ENCODE measurements around the gene UCP2.

Gene UCP2

GRCh38 chr11:74009675-74010305 is 27.1 kb upstream of the UCP2 start:
- no peak for DNase-seq

GRCh38 chr11:74009230-74009547 is 26.5 kb upstream of the UCP2 start:
- no peak for DNase-seq

DNA sequence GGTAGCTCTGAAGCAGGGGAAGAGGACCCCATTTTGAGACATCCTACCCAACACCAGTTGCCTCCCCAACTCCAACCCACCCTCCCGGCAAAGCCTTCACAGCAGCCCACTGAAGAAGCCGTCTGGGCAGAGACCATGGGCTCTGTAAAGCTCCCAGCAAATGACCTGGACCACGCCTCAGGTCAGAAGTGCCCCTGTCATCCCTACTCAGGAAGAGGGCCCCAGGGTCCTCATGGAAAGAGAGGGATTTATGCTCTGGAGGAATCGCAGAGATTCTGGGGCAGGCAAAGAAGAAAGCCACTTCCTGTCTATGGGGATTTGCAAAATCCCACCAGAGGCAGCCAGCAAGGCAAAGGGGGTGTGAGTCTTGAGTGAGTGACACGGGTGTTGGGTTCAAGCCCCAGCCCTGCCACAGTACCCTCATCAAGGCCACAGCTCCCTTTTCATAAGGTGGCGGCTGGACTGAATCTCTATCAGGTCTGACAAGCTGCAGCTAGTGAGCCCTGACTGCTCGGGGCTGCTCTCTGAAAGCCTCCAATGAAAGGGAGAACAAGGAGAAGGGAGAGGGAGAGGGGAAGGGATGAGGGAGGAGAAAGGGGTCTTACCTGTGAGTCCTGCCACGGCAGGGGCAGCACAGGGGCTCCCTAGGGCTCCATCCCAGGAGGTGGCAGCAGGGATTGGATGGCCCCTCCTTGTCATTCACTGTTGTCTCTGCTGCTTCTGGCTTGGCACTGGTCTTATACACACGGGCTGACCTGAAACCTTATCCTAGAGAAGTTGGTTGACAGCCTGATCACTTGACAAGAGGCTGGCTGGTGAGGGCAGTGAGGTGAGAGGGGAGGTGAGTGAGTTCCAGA is 26.0 kb upstream of the UCP2 start, which contains the start of gene UCP3:
Gene UCP3, minus strand, starts transcription at position 713 of the 857 bp plus-strand sequence. CDS start 2,043 bp downstream, outside the sequence.
- no peak for DNase-seq

- no peak for DNase-seq
These were observed 25.2 kb upstream of the UCP2 start for GRCh38 chr11:74007691-74008372.

- no peak for DNase-seq
These were observed 24.2 kb upstream of the UCP2 start for GRCh38 chr11:74006743-74007304.

DNA sequence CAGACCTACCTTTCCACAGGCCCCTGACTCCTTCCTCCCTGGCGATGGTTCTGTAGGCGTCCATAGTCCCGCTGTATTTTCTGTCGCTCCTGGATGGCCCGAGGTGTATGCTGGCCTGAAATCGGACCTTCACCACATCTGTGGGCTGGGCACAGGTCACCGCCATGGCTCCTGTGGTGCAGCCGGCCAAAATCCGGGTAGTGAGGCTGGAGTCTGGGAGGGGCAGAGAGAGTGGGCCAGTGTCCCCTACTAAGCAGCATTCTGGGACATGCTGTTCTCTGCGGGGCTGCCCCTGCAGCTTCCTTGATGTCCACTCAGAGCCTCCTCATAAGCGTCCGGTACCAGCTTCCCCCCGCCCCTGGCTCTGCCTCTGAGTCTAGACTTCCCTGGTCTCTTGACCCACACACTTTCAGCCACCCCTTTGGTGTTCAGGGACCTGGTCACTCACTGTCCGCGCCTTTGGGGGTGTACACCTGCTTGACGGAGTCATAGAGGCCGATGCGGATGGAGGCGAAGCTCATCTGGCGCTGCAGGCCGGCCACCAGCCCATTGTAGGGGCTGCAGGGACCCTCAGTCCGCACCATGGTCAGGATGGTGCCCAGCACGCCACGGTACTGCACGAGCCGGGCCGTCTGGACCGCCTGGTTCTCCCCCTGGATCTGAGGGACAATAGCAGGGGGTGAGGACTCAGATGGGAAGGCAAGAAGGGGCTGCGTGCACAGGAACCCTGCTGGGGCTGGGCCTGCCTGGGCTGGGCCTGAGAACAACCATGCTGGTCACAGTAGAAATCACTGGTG is 23.3 kb upstream of the UCP2 start:
- DNase-seq, result no peak

DNA sequence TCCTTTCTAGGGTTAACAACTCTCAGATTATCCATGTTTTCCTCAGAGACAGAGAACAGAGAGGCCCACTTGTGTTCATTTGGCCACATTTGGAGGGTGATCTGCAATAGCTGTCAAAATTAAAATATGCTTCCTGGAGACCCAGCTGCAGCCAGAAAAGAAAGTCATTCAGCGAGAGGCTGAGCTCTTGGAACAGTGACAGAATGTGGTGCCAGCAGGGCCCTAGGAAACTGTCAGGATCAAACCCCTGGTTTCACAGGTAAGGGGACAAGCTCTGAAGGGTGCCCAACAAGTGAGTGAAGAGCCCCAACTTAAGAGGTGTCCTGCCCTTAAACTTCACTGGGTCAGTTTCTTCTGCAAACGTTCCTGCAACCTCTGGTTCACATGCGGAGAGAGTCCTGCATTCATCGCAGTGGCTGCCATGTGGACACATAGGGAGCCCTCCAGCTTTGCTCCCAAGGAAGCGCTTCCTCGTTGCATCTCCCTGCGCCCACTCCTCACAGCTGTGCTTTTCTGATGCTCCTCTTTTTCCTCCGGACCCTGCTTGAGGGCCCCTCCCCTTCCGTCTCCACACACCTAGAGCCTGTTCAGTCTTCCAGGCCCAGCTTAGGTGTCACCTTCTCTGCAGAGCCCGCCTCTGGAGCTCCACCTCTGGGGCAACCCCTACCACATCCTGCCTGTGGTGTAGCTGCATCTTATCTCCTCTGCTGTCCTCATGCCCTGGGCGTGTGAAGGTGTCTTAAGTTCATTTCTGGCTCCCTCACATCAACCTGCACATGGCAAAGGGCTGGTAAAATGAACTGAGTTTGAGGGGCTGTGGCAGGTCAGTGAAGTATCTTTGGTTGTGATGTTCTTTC is 22.3 kb upstream of the UCP2 start:
- no peak for DNase-seq

DNA sequence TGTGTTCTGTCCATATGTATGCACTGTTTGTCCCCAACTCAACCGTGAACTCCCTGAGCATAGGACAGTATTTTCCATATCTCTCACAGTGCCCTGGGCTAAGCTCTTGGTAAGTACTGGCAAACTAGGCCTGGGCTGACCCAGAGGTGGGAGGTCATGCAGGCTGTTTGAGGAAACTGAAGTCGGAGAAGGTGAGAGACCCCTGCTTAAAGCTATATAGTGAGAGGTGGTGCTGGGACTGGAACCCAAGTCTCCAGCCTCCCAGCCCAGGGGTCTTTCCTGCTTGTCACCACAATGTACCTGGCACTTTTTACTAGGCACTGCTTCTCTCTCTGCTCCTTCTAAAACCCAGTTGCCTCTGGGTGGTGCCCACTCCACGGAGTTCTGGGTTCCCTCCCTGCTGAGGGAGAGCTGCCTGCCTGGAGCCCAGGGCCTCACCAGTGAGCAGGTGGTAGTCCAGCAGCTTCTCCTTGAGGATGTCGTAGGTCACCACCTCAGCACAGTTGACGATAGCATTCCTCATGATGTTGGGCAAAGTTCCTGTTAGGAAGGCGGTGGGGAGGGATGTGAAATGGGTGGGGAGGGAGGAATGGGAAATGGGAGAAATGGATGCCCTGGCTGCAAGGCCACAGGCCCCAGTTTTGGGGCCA is 21.5 kb upstream of the UCP2 start:
- DNase-seq, result no peak

DNA sequence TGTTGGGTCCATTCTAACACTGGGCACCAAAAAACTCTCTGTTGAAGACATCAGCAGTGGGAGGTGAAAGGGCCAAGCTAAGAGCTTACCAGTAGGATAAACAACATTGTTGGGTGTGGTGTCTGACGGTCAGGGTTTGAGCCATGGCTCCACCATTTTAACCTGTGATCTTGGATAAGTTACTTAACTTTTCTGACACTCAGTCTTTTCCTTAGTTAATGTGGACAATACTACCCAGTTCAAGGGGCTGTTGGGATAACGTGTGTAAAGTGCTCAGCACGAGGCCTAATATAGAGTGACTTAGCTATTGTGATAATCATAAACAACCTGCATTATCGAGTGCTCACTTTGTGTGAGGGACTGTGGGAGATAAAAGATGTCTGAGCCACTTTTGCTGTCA is 20.2 kb upstream of the UCP2 start:
- DNase-seq, result no peak

DNA sequence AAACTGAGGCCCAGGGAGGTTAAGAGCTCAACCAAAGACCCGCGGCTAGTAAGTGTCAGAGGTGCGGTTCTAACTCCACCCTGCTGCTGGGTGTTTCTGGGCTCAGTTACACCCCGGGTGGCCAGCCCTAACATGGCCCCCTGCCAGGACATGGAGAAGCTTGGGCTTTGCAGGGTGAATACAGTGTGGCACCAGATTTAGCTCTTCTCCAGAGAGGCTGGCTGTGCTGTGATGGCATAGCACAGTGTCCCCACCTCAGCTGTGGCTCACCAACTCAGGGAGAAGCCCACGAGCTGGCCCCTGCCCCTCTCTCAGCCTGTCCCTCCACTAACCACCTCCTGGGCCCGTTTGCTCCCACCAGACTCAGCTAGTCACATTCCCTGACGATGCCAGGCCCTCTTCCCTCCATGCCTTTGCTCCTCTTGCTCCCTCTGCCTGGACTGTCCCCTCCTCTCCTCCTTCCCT is 19.2 kb upstream of the UCP2 start:
- DNase-seq, result no peak

GRCh38 chr11:74000307-74001133 is 17.9 kb upstream of the UCP2 start:
- no peak for DNase-seq

DNA sequence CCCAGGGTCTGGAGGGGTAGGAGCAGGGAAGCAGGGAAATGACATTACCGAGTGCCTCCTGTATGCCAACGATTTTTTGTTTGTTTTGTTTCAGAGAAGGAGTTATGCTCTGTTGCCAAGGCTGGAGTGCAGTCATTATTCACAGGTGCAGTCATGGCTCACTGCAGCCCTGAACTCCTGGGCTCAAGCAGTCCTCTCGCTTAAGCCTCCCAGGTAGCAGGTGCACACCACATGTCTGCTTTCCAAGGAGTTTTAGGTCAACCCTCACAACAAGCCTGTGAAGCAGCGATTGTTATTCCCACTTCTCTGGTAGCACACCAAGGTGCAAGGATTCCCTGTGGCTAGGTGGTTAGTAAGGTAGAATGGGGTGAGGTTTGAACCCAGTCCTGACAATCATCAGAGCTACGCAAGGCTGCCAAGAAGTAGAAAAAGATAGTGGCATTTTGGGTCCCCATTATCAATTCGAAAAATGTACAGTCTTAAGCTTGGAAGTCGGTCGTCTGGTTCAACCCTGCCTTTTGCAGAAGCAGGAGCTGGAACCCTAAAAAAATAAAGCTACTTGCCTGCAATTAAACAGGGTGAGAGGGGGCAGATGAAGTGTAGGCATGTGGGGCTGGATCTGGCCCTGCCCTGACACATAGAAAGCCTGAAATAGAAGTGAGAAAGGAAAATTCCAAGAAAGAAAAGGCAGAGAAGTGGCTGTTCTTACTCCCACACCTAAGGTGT is 17.1 kb upstream of the UCP2 start:
- no peak for DNase-seq

GRCh38 chr11:73998846-73999575 is 16.4 kb upstream of the UCP2 start:
- DNase-seq, result no peak

- no peak for DNase-seq
These were observed 14.6 kb upstream of the UCP2 start for GRCh38 chr11:73997120-73997770.

DNA sequence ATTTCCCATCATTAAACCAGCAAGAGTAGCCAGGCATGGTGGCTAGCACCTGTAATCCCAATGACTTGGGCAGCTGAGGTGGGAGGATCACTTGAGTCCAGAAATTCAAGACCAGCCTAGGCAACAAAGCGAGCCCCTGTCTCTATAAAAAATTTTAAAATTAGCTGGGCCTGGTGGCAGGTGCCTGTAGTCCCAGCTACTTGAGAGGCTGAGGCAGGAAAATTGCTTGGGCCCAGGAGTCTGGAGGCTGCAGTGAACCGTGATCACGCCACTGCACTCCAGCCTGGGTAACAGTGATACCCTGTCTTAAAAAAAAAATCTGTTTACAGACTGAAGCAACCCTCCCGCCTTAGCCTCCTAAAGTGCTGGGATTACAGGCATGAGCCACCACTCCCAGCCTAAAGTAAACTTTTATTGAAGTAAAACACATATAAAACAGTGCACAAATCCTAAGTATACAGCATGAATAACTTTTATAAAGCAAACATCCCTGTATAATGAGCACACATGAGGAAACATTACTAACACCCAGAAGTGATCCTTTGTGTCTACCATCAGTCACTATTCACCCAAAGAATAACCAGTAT is 13.6 kb upstream of the UCP2 start:
- no peak for DNase-seq

DNA sequence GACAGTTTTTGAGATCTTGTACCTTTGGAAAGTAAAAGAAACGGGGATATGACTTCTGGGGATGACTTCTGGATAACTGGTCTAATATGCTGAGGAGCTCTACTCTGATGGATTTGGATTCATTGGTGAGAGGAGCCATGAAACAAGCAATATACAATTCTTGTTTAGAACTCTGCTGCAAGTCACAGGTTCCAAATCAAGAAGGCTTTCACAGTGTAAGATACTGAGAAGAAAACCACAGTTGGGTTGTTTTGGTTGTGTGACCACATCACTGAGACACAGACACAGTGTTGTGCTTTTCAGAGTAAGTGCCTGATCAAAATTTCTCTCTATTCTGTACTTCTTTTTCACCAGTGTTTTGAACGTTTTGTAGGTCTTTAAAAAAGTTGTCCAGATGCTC is 13.1 kb upstream of the UCP2 start:
- no peak for DNase-seq

DNA sequence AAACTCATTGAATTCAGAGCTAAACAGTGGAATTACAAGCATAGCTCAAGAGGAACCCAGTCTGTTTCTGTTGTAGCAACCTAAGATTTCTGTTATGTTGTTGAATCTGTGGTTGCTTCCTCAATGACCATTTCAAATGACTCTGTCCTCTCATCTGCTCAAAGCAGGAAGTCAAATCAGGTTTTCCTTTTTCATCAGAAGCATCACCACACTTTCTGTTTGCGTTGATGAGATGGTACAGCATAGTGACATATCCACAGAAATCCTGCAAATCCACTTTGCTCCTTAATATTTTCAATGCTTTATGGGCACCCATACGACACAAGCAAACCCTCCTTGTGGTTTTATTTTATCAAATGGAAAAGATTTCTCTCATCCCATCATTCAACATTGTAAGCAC is 12.6 kb upstream of the UCP2 start:
- no peak for DNase-seq

- DNase-seq, result no peak
These were observed 8.9 kb upstream of the UCP2 start for GRCh38 chr11:73991471-73992006.
